ENCODE results near the gene SLAIN2.

GRCh38 chr4:48470570-48470969 lies 129.2 kb downstream of the SLAIN2 start:
- TF ChIP-seq POLR2A (IDR thresholded peaks at IDR 0.05; ENCODE audit: low read depth, low read length): no peak
- no peak for TF ChIP-seq POLR2AphosphoS5 (IDR thresholded peaks at IDR 0.05; ENCODE audit: low read depth, low read length)
- no peak for TF ChIP-seq TAF1 (IDR thresholded peaks at IDR 0.05; ENCODE audit: borderline replicate concordance, low read depth, low read length)

Data from GM12892 (cell line).